Measurements from ENCODE around the gene DAZ1. TPM values are rescaled to one million over a fixed set of nuclear protein-coding genes. Genes with fewer than 3 reads are reported as not detected.
"Not testable (repeated sequence)": the region's sequence is repeated elsewhere in the genome, so short reads cannot be mapped to it uniquely, and the experiment has no call there.

Gene DAZ1
- total RNA-seq = not detected in 2 replicates

- H3K36me3 Mint-ChIP-seq (ENCODE audit: low read depth); H3K27ac Mint-ChIP-seq; H3K27me3 Mint-ChIP-seq; H3K4me3 Mint-ChIP-seq; DNase-seq; ATAC-seq (ENCODE audit: low read depth); POLR2A ChIA-PET; CTCF ChIA-PET; intact Hi-C loops (cut with micrococcal nuclease); H3K9me3 Mint-ChIP-seq; H3K4me1 Mint-ChIP-seq: not testable (repeated sequence)
These were observed at the start of gene DAZ1 for GRCh38 chrY:23198908-23199307. Gene DAZ1 (minus strand): TSS chrY:23199008. CDS start chrY:23198800, 208 bp downstream.

GRCh38 chrY:23219233-23219632, 20.4 kb upstream of the DAZ1 start, which contains the start of gene DAZ2:
Gene DAZ2 (plus strand): TSS chrY:23219533. CDS start chrY:23219741, 208 bp downstream.
- H3K9me3 Mint-ChIP-seq; H3K27ac Mint-ChIP-seq; H3K4me3 Mint-ChIP-seq; POLR2A ChIA-PET; H3K27me3 Mint-ChIP-seq; CTCF ChIA-PET; DNase-seq; H3K4me1 Mint-ChIP-seq; H3K36me3 Mint-ChIP-seq (ENCODE audit: low read depth); intact Hi-C loops (cut with micrococcal nuclease); ATAC-seq (ENCODE audit: low read depth): not testable (repeated sequence)

GRCh38 chrY:23210681-23211080, 11.9 kb upstream of the DAZ1 start:
- H3K27ac Mint-ChIP-seq; H3K4me3 Mint-ChIP-seq; intact Hi-C loops (cut with micrococcal nuclease); CTCF ChIA-PET; POLR2A ChIA-PET; H3K36me3 Mint-ChIP-seq (ENCODE audit: low read depth); H3K4me1 Mint-ChIP-seq; H3K9me3 Mint-ChIP-seq; DNase-seq; H3K27me3 Mint-ChIP-seq; ATAC-seq (ENCODE audit: low read depth): not testable (repeated sequence)

GRCh38 chrY:23209802-23210495, 11.1 kb upstream of the DAZ1 start:
- H3K36me3 Mint-ChIP-seq (ENCODE audit: low read depth); DNase-seq; POLR2A ChIA-PET; H3K9me3 Mint-ChIP-seq; CTCF ChIA-PET; ATAC-seq (ENCODE audit: low read depth); H3K4me3 Mint-ChIP-seq; intact Hi-C loops (cut with micrococcal nuclease); H3K27me3 Mint-ChIP-seq; H3K27ac Mint-ChIP-seq; H3K4me1 Mint-ChIP-seq: not testable (repeated sequence)

- ATAC-seq (ENCODE audit: low read depth); H3K36me3 Mint-ChIP-seq (ENCODE audit: low read depth); H3K4me3 Mint-ChIP-seq; H3K27ac Mint-ChIP-seq; H3K4me1 Mint-ChIP-seq; H3K9me3 Mint-ChIP-seq; CTCF ChIA-PET; POLR2A ChIA-PET; intact Hi-C loops (cut with micrococcal nuclease); H3K27me3 Mint-ChIP-seq; DNase-seq: not testable (repeated sequence)
These were observed 8.6 kb upstream of the DAZ1 start for GRCh38 chrY:23207455-23207854.

Other genes with a start within 250 kb of the DAZ1 start
- gene BPY2, start 214.7 kb downstream of the DAZ1 start, total RNA-seq = not detected in 2 replicates
- gene DAZ2, start 20.5 kb upstream of the DAZ1 start, total RNA-seq = not detected in 2 replicates

All from activated B cell treated with CpG ODN at 0.5 μM for 24 hours (primary cell).